Adrenal gland (tissue), 12 donors: ENCODE results near the gene LNPK. TPM values are rescaled to one million over a fixed set of nuclear protein-coding genes. Genes with fewer than 3 reads are reported as not detected.

Experiments
- DNase-seq, 7 donors: peaks; one replicate each; pipeline ENCODE4 v3.0.0-alpha.2; 2019 to 2020
- H3K27ac ChIP-seq, 5 donors: fragments of 200-600 bp; sonication (generic) in 4 of 5; 1 replicate in 3 of 5; 2 replicates in 2 of 5; pipeline versions ENCODE4 v1.5.1 to v1.8.0; 2016 to 2020; ENCODE audit warnings: mild to moderate bottlenecking in 1 of 5
- H3K27me3 ChIP-seq: fragments of 200-600 bp; 2 replicates; pipeline ENCODE4 v1.8.0; 2021
- H3K36me3 ChIP-seq, 2 donors: fragments of 200-600 bp; replicated peaks in 1 of 2; 1 replicate in 1 of 2; 2 replicates in 1 of 2; pipeline versions ENCODE4 v1.5.1 to v1.8.0; 2018 to 2022
- H3K4me1 ChIP-seq, 2 donors: fragments of 200-600 bp; replicated peaks in 1 of 2; 1 replicate in 1 of 2; 2 replicates in 1 of 2; pipeline versions ENCODE4 v1.5.1 to v1.8.0; 2018 to 2021
- H3K4me3 ChIP-seq, 4 donors: fragments of 200-600 bp; sonication (generic) in 3 of 4; one replicate each; pipeline ENCODE4 v1.5.1; 2016 to 2018
- H3K9me3 ChIP-seq, 3 donors: fragments of 200-600 bp; sonication (generic) in 1 of 3; replicated peaks in 1 of 3; 1 replicate in 2 of 3; 2 replicates in 1 of 3; pipeline versions ENCODE4 v1.5.1 to v1.8.0; 2016 to 2021
- POLR2A ChIP-seq, 2 donors: fragments of 450-650 bp; IDR thresholded peaks; one replicate each; pipeline ENCODE4 v1.6.1; 2017; ENCODE audit warnings: antibody characterized with exemption in 2 of 2, mild to moderate bottlenecking in 2 of 2, moderate library complexity in 1 of 2
- WGBS, 4 donors: extraction: QIAGEN DNeasy Blood & Tissue Kit in 2 of 4; methylation state at CpG; one replicate each; pipeline versions ENCODE4 v1.1.5 to v1.1.7; 2013 to 2017; 5-methylcytosine and 5-hydroxymethylcytosine counted together
- intact Hi-C, 2 donors: fragments of 100-400 bp; cut with DNase I; formaldehyde crosslinking; loops; one replicate each; pipeline versions ENCODE4 v1.14.1 to v1.15.0; 2022 to 2023
- polyA plus RNA-seq, 3 donors: library from polyadenylated mRNA; stranded (reverse); fragments of 200-250 nt in 2 of 3; fragments of 350-450 nt in 1 of 3; fragmentation: Illumina TruSeq in 1 of 3; extraction: RNeasy Lipid Tissue Mini Kit (QIAGEN cat#74804) in 1 of 3; gene quantifications; one replicate each; pipeline ENCODE4 v1.2.3, GENCODE V29; 2013 to 2014
- total RNA-seq, 9 donors: library from RNA; depleted of rRNA in 4 of 9; stranded (reverse); fragments of >200 nt in 4 of 9; fragments of 120-200 nt in 1 of 9; fragmentation: NEBNext Ultra II Directional in 1 of 9; extraction: Animal tissue kit (Norgen Biotek cat#: 25700) in 1 of 9; gene quantifications; one replicate each; pipeline versions ENCODE4 v1.1.0 to v1.2.4, GENCODE V29; 2013 to 2023
- TF ChIP-seq, protein P1 (sequence below), 6 experiments: fragments of 450-650 bp in 4 of 6; fragments of 200-600 bp in 2 of 6; sonication (generic) in 1 of 6; IDR thresholded peaks; 1 replicate in 5 of 6; 2 replicates in 1 of 6; pipeline versions ENCODE4 v1.5.1 to v1.8.0; 2016 to 2021; ENCODE audit warnings: antibody characterized with exemption in 6 of 6, mild to moderate bottlenecking in 2 of 6, moderate library complexity in 1 of 6
- donor health status: healthy with polysubstance abuse.
- donor health status: Bipolar disorder and iron deficiency.
- donor health status: DM: yes; HTN: yes; CAD: no.
- donor health status: DM: no; HTN: no; CAD: no.
- donor health status: DM: no; HTN: no; CAD: no.
- donor health status: DM: yes; HTN: yes; CAD: no.

LNPK gene
- total and polyA plus RNA-seq, 12 donors, result 2.6 to 32.7 (median 19.3) TPM

- no peak for DNase-seq
- Histone ChIP-seq H3K27me3 (no peaks in the 10 kb centered on the region), H3K4me1 (peaks cover 0 to 5% of the 10 kb centered on the region in 2 donors), H3K27ac (no peak overlapping the region), H3K4me3 (no peak overlapping the region), H3K36me3 (no peaks in the 10 kb centered on the region), H3K9me3 (no peaks in the 10 kb centered on the region)
- TF ChIP-seq POLR2A (IDR thresholded peaks at IDR 0.05), result no peak
- TF ChIP-seq, protein P1, sequence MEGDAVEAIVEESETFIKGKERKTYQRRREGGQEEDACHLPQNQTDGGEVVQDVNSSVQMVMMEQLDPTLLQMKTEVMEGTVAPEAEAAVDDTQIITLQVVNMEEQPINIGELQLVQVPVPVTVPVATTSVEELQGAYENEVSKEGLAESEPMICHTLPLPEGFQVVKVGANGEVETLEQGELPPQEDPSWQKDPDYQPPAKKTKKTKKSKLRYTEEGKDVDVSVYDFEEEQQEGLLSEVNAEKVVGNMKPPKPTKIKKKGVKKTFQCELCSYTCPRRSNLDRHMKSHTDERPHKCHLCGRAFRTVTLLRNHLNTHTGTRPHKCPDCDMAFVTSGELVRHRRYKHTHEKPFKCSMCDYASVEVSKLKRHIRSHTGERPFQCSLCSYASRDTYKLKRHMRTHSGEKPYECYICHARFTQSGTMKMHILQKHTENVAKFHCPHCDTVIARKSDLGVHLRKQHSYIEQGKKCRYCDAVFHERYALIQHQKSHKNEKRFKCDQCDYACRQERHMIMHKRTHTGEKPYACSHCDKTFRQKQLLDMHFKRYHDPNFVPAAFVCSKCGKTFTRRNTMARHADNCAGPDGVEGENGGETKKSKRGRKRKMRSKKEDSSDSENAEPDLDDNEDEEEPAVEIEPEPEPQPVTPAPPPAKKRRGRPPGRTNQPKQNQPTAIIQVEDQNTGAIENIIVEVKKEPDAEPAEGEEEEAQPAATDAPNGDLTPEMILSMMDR (IDR thresholded peaks at IDR 0.05), result no peak
- intact Hi-C loops, result no loop called here
- 88 to 97% (median 94%) methylated on average over 2 of the region's 2 CpGs for WGBS, 4 donors
Measured at GRCh38 chr2:175976391-175977157, 25.5 kb downstream of the LNPK start.

DNA sequence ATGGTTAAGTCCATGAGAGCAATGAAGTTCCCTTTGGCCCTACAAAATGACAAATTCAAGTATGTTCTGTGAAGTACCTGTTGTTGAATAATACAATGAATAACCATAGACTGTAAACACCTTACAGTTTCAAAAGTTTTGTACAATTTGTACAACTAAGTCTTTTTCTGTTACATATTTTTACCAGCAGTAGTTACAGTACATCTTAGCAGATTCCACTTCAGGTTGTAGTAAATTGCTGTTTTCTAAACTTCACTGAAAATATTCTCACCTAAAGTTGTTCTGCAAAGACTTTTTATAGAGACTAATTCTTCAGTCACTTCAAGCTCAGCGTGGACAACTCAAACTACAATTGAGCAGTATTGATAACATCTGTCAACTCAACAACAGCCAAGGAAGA, 28.7 kb downstream of the LNPK start:
- Histone ChIP-seq H3K27me3 (no peaks in the 10 kb centered on the region), H3K27ac (no peak overlapping the region), H3K9me3 (no peaks in the 10 kb centered on the region), H3K36me3 (no peaks in the 10 kb centered on the region), H3K4me1 (peaks cover 0 to 5% of the 10 kb centered on the region in 2 donors), H3K4me3 (no peak overlapping the region)
- 95 to 100% (median 98%) methylated on average over 1 of the region's 1 CpG for WGBS, 4 donors
- DNase-seq, result no peak
- intact Hi-C loops, result no loop called here
- no peak for TF ChIP-seq POLR2A (IDR thresholded peaks at IDR 0.05)
- TF ChIP-seq, protein P1 (IDR thresholded peaks at IDR 0.05), result no peak

GRCh38 chr2:175966839-175967238, 35.2 kb downstream of the LNPK start:
- H3K27ac ChIP-seq, result no peak overlapping the region
- 96 to 98% (median 97%) methylated on average over 3 of the region's 3 CpGs for WGBS, 4 donors
- H3K27me3 ChIP-seq, result no peaks in the 10 kb centered on the region
- no peak for DNase-seq
- no peak overlapping the region for H3K4me3 ChIP-seq
- TF ChIP-seq, protein P1 (IDR thresholded peaks at IDR 0.05), result no peak
- TF ChIP-seq POLR2A (IDR thresholded peaks at IDR 0.05), result no peak
- no peaks in the 10 kb centered on the region for H3K9me3 ChIP-seq
- intact Hi-C loops, result no loop called here
- no peaks in the 10 kb centered on the region for H3K36me3 ChIP-seq
- H3K4me1 ChIP-seq, result peaks cover 0 to 4% of the 10 kb centered on the region in 2 donors

DNA sequence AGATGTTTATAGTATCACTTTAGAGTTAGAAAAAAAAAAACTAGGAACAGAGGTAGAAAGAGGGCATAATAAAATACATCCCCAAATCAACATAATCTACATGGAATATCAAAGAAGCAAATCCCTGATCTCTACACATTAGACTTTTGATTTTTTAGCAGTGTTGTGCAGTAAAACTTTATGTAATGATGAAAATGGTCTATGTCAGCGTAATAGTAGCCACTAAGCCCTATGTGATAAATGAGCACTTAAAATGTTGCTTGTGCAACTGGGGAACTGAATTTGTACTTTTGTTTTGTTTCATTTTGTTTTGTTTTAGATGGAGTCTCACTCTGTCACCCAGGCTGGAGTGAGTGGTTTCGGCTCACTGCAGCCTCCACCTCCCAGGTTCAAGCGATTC, 36.3 kb downstream of the LNPK start:
- H3K4me3 ChIP-seq, result no peak overlapping the region
- H3K4me1 ChIP-seq, result peaks cover 0 to 4% of the 10 kb centered on the region in 2 donors
- TF ChIP-seq, protein P1 (IDR thresholded peaks at IDR 0.05), result no peak
- TF ChIP-seq POLR2A (IDR thresholded peaks at IDR 0.05), result no peak
- intact Hi-C loops, result no loop called here
- 95 to 98% (median 96%) methylated on average over 3 of the region's 3 CpGs for WGBS, 4 donors
- no peaks in the 10 kb centered on the region for H3K9me3 ChIP-seq
- H3K27ac ChIP-seq, result no peak overlapping the region
- H3K36me3 ChIP-seq, result no peaks in the 10 kb centered on the region
- no peak for DNase-seq
- H3K27me3 ChIP-seq, result no peaks in the 10 kb centered on the region
